Lung (tissue), 12 donors: Measurements from ENCODE around the gene CBL. TPM values are rescaled to one million over a fixed set of nuclear protein-coding genes. Genes with fewer than 3 reads are reported as not detected.
"Not testable (repeated sequence)": the region's sequence is repeated elsewhere in the genome, so short reads cannot be mapped to it uniquely, and the experiment has no call there.

Experiments
- ATAC-seq: fragments of 200-7000 bp; cut with Tn5 transposase; one replicate; pipeline ENCODE4 v1.9.1; 2020; ENCODE audit warnings: moderate number of reproducible peaks; ENCODE audit not compliant: insufficient read depth, low FRiP score
- DNase-seq, 3 donors: peaks; one replicate each; pipeline ENCODE4 v3.0.0-alpha.2; 2013 to 2017
- H3K27ac ChIP-seq, 2 donors: one replicate each; pipeline ENCODE4 v1.5.1; 2013; ENCODE audit warnings: mild to moderate bottlenecking in 2 of 2, moderate library complexity in 2 of 2, control low read depth in 1 of 2, inconsistent platforms in 1 of 2, low read depth in 1 of 2, low read length in 1 of 2
- H3K27me3 ChIP-seq, 3 donors: one replicate each; pipeline ENCODE4 v1.5.1; 2013; ENCODE audit warnings: low read length in 2 of 3; ENCODE audit not compliant: control insufficient read depth in 3 of 3, insufficient read depth in 3 of 3
- H3K36me3 ChIP-seq, 4 donors: one replicate each; pipeline ENCODE4 v1.5.1; 2013; ENCODE audit warnings: low read length in 4 of 4, mild to moderate bottlenecking in 1 of 4, moderate library complexity in 1 of 4; ENCODE audit not compliant: control insufficient read depth in 4 of 4, insufficient read depth in 4 of 4
- H3K4me1 ChIP-seq, 5 donors: one replicate each; pipeline ENCODE4 v1.5.1; 2013; ENCODE audit warnings: low read length in 5 of 5, mild to moderate bottlenecking in 2 of 5, moderate library complexity in 1 of 5; ENCODE audit not compliant: control insufficient read depth in 5 of 5, insufficient read depth in 5 of 5
- H3K4me3 ChIP-seq: one replicate; pipeline ENCODE4 v1.5.1; 2013; ENCODE audit warnings: mild to moderate bottlenecking, control low read depth, moderate library complexity
- H3K9ac ChIP-seq, 2 donors: one replicate each; pipeline ENCODE4 v1.5.1; 2013; ENCODE audit warnings: low read length in 2 of 2, control low read depth in 1 of 2; ENCODE audit not compliant: insufficient read depth in 1 of 2
- H3K9me3 ChIP-seq, 4 donors: one replicate each; pipeline ENCODE4 v1.5.1; 2013; ENCODE audit warnings: low read length in 3 of 4, mild to moderate bottlenecking in 1 of 4, moderate library complexity in 1 of 4; ENCODE audit not compliant: control insufficient read depth in 4 of 4, insufficient read depth in 3 of 4
- WGBS, 2 donors: extraction: QIAGEN DNeasy Blood & Tissue Kit; methylation state at CpG; one replicate each; pipeline ENCODE4 v1.1.7; 2013; 5-methylcytosine and 5-hydroxymethylcytosine counted together
- polyA plus RNA-seq, 2 donors: library from polyadenylated mRNA; stranded (reverse); fragments of 200-250 nt; gene quantifications; one replicate each; pipeline ENCODE4 v1.2.1, GENCODE V29; 2013
- total RNA-seq, 2 donors: library from RNA; depleted of rRNA in 1 of 2; stranded (reverse); fragments of >200 nt in 1 of 2; gene quantifications; one replicate each; pipeline ENCODE4 v1.2.1, GENCODE V29; 2014 to 2021
- TF ChIP-seq, protein P1 (sequence below): IDR thresholded peaks from 2 replicates; pipeline ENCODE4 v1.5.1; 2012; ENCODE audit warnings: mild to moderate bottlenecking; ENCODE audit errors: control extremely low read depth, extremely low read depth
- donor health status: control.
- donor health status: control.
- donor health status: Bipolar disorder and iron deficiency.
- donor health status: healthy.
- donor health status: DM: yes; HTN: yes; CAD: no.

Gene CBL
- total and polyA plus RNA-seq, 4 donors, result 8.7 to 25.1 (median 16.1) TPM

DNA sequence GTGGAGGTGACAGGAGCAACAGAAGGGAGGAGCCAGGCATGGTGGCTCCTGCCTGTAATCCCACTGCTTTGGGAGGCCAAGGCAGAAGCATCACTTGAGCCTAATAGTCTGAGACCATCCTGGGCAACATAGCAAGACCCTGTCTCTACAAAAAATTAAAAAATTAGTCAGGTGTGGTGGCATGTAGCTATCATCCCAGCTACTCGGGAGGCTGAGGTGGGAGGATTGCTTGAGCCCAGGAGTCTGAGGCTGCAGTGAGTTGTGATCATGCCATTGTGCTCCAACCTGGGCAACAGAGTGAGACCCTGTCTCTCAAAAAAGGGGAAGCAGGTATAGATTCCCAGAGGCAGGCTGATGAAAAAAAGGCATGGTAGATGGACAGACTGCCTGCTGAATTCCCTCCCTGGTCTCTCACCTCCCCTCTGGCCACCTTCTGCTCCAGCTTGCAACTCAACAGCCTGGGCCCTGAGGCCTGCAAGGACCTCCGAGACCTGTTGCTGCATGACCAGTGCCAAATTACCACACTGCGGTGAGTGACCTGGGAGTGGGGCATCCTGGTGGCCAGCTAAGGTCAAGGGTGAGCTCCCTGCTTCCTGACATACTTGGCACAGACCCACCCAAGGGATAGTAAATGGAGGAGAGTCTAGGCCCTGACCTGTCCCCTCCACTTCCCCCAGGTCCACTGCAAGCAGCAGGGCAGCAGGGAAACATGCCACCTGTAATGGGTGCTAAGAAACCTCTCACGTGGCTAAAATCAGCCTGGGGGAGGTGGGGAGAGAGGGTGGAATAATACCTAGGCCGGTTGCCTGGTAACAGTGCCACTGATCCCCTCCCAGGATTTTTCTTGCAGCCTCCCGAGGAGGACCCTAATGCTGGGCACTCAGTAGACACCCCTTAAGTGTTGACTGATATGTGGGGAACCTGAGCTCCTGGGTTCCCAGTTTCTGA lies 25.1 kb upstream of the CBL start:
- no peak for ATAC-seq
- Histone ChIP-seq H3K4me1 (no peaks in the 10 kb centered on the region), H3K36me3 (peaks cover 0 to 26% (median 18%) of the 10 kb centered on the region in 4 donors), H3K4me3 (no peak overlapping the region), H3K9ac (no peak overlapping the region), H3K27ac (no peak overlapping the region), H3K27me3 (no peaks in the 10 kb centered on the region), H3K9me3 (no peaks in the 10 kb centered on the region)
- TF ChIP-seq, protein P1, sequence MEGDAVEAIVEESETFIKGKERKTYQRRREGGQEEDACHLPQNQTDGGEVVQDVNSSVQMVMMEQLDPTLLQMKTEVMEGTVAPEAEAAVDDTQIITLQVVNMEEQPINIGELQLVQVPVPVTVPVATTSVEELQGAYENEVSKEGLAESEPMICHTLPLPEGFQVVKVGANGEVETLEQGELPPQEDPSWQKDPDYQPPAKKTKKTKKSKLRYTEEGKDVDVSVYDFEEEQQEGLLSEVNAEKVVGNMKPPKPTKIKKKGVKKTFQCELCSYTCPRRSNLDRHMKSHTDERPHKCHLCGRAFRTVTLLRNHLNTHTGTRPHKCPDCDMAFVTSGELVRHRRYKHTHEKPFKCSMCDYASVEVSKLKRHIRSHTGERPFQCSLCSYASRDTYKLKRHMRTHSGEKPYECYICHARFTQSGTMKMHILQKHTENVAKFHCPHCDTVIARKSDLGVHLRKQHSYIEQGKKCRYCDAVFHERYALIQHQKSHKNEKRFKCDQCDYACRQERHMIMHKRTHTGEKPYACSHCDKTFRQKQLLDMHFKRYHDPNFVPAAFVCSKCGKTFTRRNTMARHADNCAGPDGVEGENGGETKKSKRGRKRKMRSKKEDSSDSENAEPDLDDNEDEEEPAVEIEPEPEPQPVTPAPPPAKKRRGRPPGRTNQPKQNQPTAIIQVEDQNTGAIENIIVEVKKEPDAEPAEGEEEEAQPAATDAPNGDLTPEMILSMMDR, result no peak
- 85% methylated on average over 6 of the region's 6 CpGs for WGBS, 2 donors
- DNase-seq, result no peak

GRCh38 chr11:119181677-119182412 lies 24.3 kb upstream of the CBL start:
- no peak for DNase-seq
- H3K27me3 ChIP-seq, result no peaks in the 10 kb centered on the region
- 70 to 83% methylated on average over 17 of the region's 17 CpGs for WGBS, 2 donors
- no peaks in the 10 kb centered on the region for H3K9me3 ChIP-seq
- no peak for ATAC-seq
- H3K9ac ChIP-seq, result no peak overlapping the region
- no peak overlapping the region for H3K27ac ChIP-seq
- TF ChIP-seq, protein P1, result no peak
- H3K4me3 ChIP-seq, result no peak overlapping the region
- peaks cover 0 to 26% (median 17%) of the 10 kb centered on the region in 4 donors for H3K36me3 ChIP-seq
- no peaks in the 10 kb centered on the region for H3K4me1 ChIP-seq

DNA sequence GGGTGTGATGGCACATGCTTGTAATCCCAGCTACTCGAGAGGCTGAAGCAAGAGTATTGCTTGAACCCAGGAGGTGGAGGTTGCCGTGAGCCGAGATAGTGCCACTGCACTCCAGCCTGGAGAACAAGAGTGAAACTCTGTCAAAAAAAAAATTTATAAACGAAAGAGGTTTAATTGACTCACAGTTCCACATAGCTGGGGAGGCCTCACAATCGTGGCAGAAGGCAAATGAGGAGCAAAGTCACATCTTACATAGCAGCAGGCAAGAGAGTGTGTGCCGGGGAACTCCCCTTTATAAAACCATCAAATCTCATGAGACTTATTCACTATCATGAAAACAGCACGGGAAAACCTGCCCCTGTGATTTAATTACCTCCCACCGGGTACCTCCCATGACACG lies 21.7 kb upstream of the CBL start:
- not testable (repeated sequence) for H3K27ac ChIP-seq, ATAC-seq, H3K4me1 ChIP-seq, H3K9me3 ChIP-seq, H3K4me3 ChIP-seq, H3K9ac ChIP-seq, H3K27me3 ChIP-seq, DNase-seq
- H3K36me3 ChIP-seq, result peaks cover 0 to 22% (median 16%) of the 10 kb centered on the region in 4 donors
- WGBS, 2 donors, result 90 to 94% methylated on average over 9 of the region's 9 CpGs
